HG02588 (cell line): ENCODE data around the gene ACO1.

ENCODE experiments used
- ATAC-seq: cut with Tn5 transposase; IDR thresholded peaks from one replicate; pipeline ENCODE4 v1.9.1; 2021; ENCODE audit warnings: mild to moderate bottlenecking, moderate library complexity; ENCODE audit not compliant: unreplicated experiment

Gene ACO1

GRCh38 chr9:32382565-32383320 lies 1.7 kb upstream of the ACO1 start:
- ATAC-seq, result no peak

GRCh38 chr9:32384002-32384363 lies 460 bp upstream of the ACO1 start:
- ATAC-seq, result no peak

GRCh38 chr9:32385152-32385884 lies 875 bp downstream of the ACO1 start:
- no peak for ATAC-seq

- ATAC-seq, result no peak
These were observed 1.4 kb downstream of the ACO1 start for GRCh38 chr9:32385885-32386283.

- no peak for ATAC-seq
These were observed 2.8 kb downstream of the ACO1 start for GRCh38 chr9:32387256-32387655.

- no peak for ATAC-seq
These were observed 4.9 kb downstream of the ACO1 start for GRCh38 chr9:32389365-32389764.

GRCh38 chr9:32393911-32394310 lies 9.5 kb downstream of the ACO1 start:
- ATAC-seq, result no peak

- ATAC-seq, result no peak
These were observed 10.1 kb downstream of the ACO1 start for GRCh38 chr9:32394381-32395049.

GRCh38 chr9:32395510-32396216 lies 11.2 kb downstream of the ACO1 start:
- ATAC-seq, result no peak

- ATAC-seq, result no peak
These were observed 13.8 kb downstream of the ACO1 start for GRCh38 chr9:32398207-32398606.

- ATAC-seq, result no peak
These were observed 14.8 kb downstream of the ACO1 start for GRCh38 chr9:32399110-32399815.

- ATAC-seq, result peak; percentile 77
These were observed 17.0 kb downstream of the ACO1 start for GRCh38 chr9:32401488-32401887.

GRCh38 chr9:32403567-32404260 lies 19.3 kb downstream of the ACO1 start:
- no peak for ATAC-seq

- ATAC-seq, result no peak
These were observed 20.0 kb downstream of the ACO1 start for GRCh38 chr9:32404402-32404801.

GRCh38 chr9:32404856-32405255 lies 20.4 kb downstream of the ACO1 start:
- no peak for ATAC-seq

- ATAC-seq, result no peak
These were observed 21.1 kb downstream of the ACO1 start for GRCh38 chr9:32405506-32405905.

- ATAC-seq, result no peak
These were observed 21.6 kb downstream of the ACO1 start for GRCh38 chr9:32406046-32406445.

GRCh38 chr9:32411753-32412152 lies 27.3 kb downstream of the ACO1 start:
- ATAC-seq, result no peak

- ATAC-seq, result no peak
These were observed 28.0 kb downstream of the ACO1 start for GRCh38 chr9:32412440-32412839.

- ATAC-seq, result no peak
These were observed 29.0 kb downstream of the ACO1 start for GRCh38 chr9:32413424-32413823.
